GM21717 (cell line): ENCODE results near the gene APH1B.
"Not testable (repeated sequence)": the region's sequence is repeated elsewhere in the genome, so short reads cannot be mapped to it uniquely, and the experiment has no call there.

Source experiments
- ATAC-seq: cut with Tn5 transposase; IDR thresholded peaks from one replicate; pipeline ENCODE4 v1.9.1; 2021; ENCODE audit warnings: mild to moderate bottlenecking, moderate library complexity; ENCODE audit not compliant: unreplicated experiment

APH1B gene

GRCh38 chr15:63277038-63277892, at the start of gene APH1B:
Gene APH1B, plus strand, starts transcription at chr15:63277605. Its CDS starts 19 bp downstream, at chr15:63277624.
- ATAC-seq = peak; percentile 71

GRCh38 chr15:63227689-63228088, 49.7 kb upstream of the APH1B start:
- no peak for ATAC-seq

GRCh38 chr15:63231206-63231605, 46.2 kb upstream of the APH1B start:
- ATAC-seq = no peak

- ATAC-seq = no peak
Measured at GRCh38 chr15:63231706-63232105, 45.7 kb upstream of the APH1B start.

GRCh38 chr15:63232405-63232804, 45.0 kb upstream of the APH1B start:
- no peak for ATAC-seq

GRCh38 chr15:63232943-63233342, 44.5 kb upstream of the APH1B start:
- no peak for ATAC-seq

- ATAC-seq = no peak
Measured at GRCh38 chr15:63233667-63234423, 43.6 kb upstream of the APH1B start.

- ATAC-seq = no peak
Measured at GRCh38 chr15:63234451-63234870, 42.9 kb upstream of the APH1B start.

GRCh38 chr15:63236272-63236671, 41.1 kb upstream of the APH1B start:
- ATAC-seq = no peak

- not testable (repeated sequence) for ATAC-seq
Measured at GRCh38 chr15:63237086-63237485, 40.3 kb upstream of the APH1B start.

GRCh38 chr15:63238171-63238570, 39.2 kb upstream of the APH1B start:
- no peak for ATAC-seq

- ATAC-seq = no peak
Measured at GRCh38 chr15:63238796-63239195, 38.6 kb upstream of the APH1B start.

GRCh38 chr15:63240109-63240508, 37.3 kb upstream of the APH1B start:
- ATAC-seq = no peak

- ATAC-seq = no peak
Measured at GRCh38 chr15:63241316-63241715, 36.1 kb upstream of the APH1B start.

- no peak for ATAC-seq
Measured at GRCh38 chr15:63243101-63243500, 34.3 kb upstream of the APH1B start.

GRCh38 chr15:63243776-63244175, 33.6 kb upstream of the APH1B start:
- ATAC-seq = no peak

GRCh38 chr15:63244399-63244798, 33.0 kb upstream of the APH1B start:
- no peak for ATAC-seq

GRCh38 chr15:63244976-63245645, 32.3 kb upstream of the APH1B start:
- no peak for ATAC-seq

- ATAC-seq = no peak
Measured at GRCh38 chr15:63246691-63247469, 30.5 kb upstream of the APH1B start.

- ATAC-seq = no peak
Measured at GRCh38 chr15:63250312-63250965, 27.0 kb upstream of the APH1B start.
